HepG2 (cell line): ENCODE measurements around the gene UEVLD. TPM values are rescaled to one million over a fixed set of nuclear protein-coding genes. Genes with fewer than 3 reads are reported as not detected.

Experiments
- BCL3 ChIP-seq: sonication (generic); formaldehyde crosslinking; IDR thresholded peaks from 2 replicates; pipeline ENCODE4 v1.5.1; 2020; ENCODE audit warnings: mild to moderate bottlenecking, missing genetic modification reagents, moderate library complexity
- CHCHD3 ChIP-seq: sonication (generic); formaldehyde crosslinking; IDR thresholded peaks from 2 replicates; pipeline ENCODE4 v1.8.0; 2022; ENCODE audit warnings: mild to moderate bottlenecking, missing genetic modification reagents, moderate library complexity
- CREB1 ChIP-seq, 2 experiments: fragments of 450-650 bp in 1 of 2; IDR thresholded peaks; 2 replicates each; pipeline ENCODE4 v1.6.1; 2016 to 2017; ENCODE audit warnings: control low read depth in 1 of 2, mild to moderate bottlenecking in 1 of 2, missing compliant biosample characterization in 1 of 2, missing genetic modification characterization in 1 of 2
- ERF ChIP-seq: IDR thresholded peaks from 2 replicates; pipeline ENCODE4 v1.6.1; 2018; ENCODE audit warnings: missing biosample characterization, missing genetic modification reagents
- GPN1 ChIP-seq: sonication (generic); formaldehyde crosslinking; IDR thresholded peaks from 2 replicates; pipeline ENCODE4 v1.5.1; 2020; ENCODE audit warnings: missing genetic modification reagents, borderline replicate concordance
- HMG20A ChIP-seq: IDR thresholded peaks from 2 replicates; pipeline ENCODE4 v1.6.1; 2016; ENCODE audit warnings: borderline replicate concordance
- PLSCR1 ChIP-seq: sonication (generic); formaldehyde crosslinking; IDR thresholded peaks from 2 replicates; pipeline ENCODE4 v1.5.0; 2020; ENCODE audit warnings: missing genetic modification reagents, mild to moderate bottlenecking, borderline replicate concordance
- REXO4 ChIP-seq: sonication (generic); formaldehyde crosslinking; IDR thresholded peaks from 2 replicates; pipeline ENCODE4 v1.8.0; 2022; ENCODE audit warnings: missing genetic modification reagents, mild to moderate bottlenecking, borderline replicate concordance
- RORA ChIP-seq: sonication (generic); formaldehyde crosslinking; IDR thresholded peaks from 2 replicates; pipeline ENCODE4 v1.5.0; 2020; ENCODE audit warnings: mild to moderate bottlenecking, missing genetic modification reagents, moderate library complexity
- ZMYM4 ChIP-seq: sonication (generic); formaldehyde crosslinking; IDR thresholded peaks from 2 replicates; pipeline ENCODE4 v1.8.1; 2023; ENCODE audit warnings: mild to moderate bottlenecking, missing genetic modification reagents
- ZNF17 ChIP-seq: sonication (generic); formaldehyde crosslinking; IDR thresholded peaks from 2 replicates; pipeline ENCODE4 v1.5.0; 2020; ENCODE audit warnings: mild to moderate bottlenecking, missing genetic modification reagents
- ZNF20 ChIP-seq: sonication (generic); formaldehyde crosslinking; IDR thresholded peaks from 2 replicates; pipeline ENCODE4 v1.4.0; 2020; ENCODE audit warnings: mild to moderate bottlenecking, moderate library complexity, missing genetic modification reagents
- ZNF30 ChIP-seq: sonication (generic); formaldehyde crosslinking; IDR thresholded peaks from 2 replicates; pipeline ENCODE4 v1.5.0; 2020; ENCODE audit warnings: mild to moderate bottlenecking, missing genetic modification reagents
- ZNF33B ChIP-seq: sonication (generic); formaldehyde crosslinking; IDR thresholded peaks from 2 replicates; pipeline ENCODE4 v1.5.1; 2020; ENCODE audit warnings: mild to moderate bottlenecking, missing genetic modification reagents
- ZNF646 ChIP-seq: sonication (generic); formaldehyde crosslinking; IDR thresholded peaks from 2 replicates; pipeline ENCODE4 v1.9.0; 2021; ENCODE audit warnings: mild to moderate bottlenecking, missing genetic modification reagents
- ZUFSP ChIP-seq: sonication (generic); formaldehyde crosslinking; IDR thresholded peaks from 2 replicates; pipeline ENCODE4 v1.9.0; 2021; ENCODE audit warnings: missing genetic modification reagents, mild to moderate bottlenecking, borderline replicate concordance
- polyA plus RNA-seq, 8 experiments: library from polyadenylated mRNA; depleted of rRNA in 3 of 8; stranded (reverse) in 7 of 8; unstranded in 1 of 8; fragments of >200 nt; fragmentation: Illumina TruSeq in 4 of 8; extraction: Trizol in 4 of 8; gene quantifications; 2 replicates each; pipeline versions ENCODE4 v1.2.1 to v1.2.3, GENCODE V29; 2011 to 2016; ENCODE audit warnings: low read depth in 4 of 8, missing spikeins in 1 of 8, mixed read lengths in 1 of 8; ENCODE audit not compliant: insufficient read depth in 1 of 8
- total RNA-seq, 5 experiments: library from RNA; depleted of rRNA; stranded (reverse); fragments of >200 nt; fragmentation: Illumina TruSeq; extraction: Trizol; gene quantifications; 2 replicates each; pipeline ENCODE4 v1.2.3, GENCODE V29; 2016; ENCODE audit warnings: low read depth in 1 of 5

UEVLD gene
- total and polyA plus RNA-seq, 2 of the 13 experiments (the other 11 are each of a cell fraction or from before 2014, with no cell fraction given), result 5.7 to 13.7 TPM

GRCh38 chr11:18634140-18635032, 45.9 kb upstream of the UEVLD start, which contains the start of gene SPTY2D1 (continued):
- TF ChIP-seq BCL3 (CRISPR knock-in tag) (no peak), ZUFSP (CRISPR knock-in tag) (no peak), CHCHD3 (no peak), REXO4 (CRISPR knock-in tag) (no peak), ZNF33B (CRISPR knock-in tag) (peak; percentile 47; the same call in 1 of the 2 replicates), PLSCR1 (CRISPR knock-in tag) (no peak), ZNF646 (CRISPR knock-in tag) (no peak), ZNF20 (no peak), HMG20A (no peak), ZNF17 (no peak), GPN1 (CRISPR knock-in tag) (no peak; the same call in 1 of the 2 replicates), ZMYM4 (CRISPR knock-in tag) (peak; percentile 94), RORA (CRISPR knock-in tag) (no peak), ERF (no peak), ZNF30 (CRISPR knock-in tag) (no peak), CREB1 (IDR thresholded peaks at IDR 0.05) (peak; percentile 98), CREB1 (CRISPR knock-in tag; IDR thresholded peaks at IDR 0.05) (peak; percentile 99)
